SK-N-SH (cell line): ENCODE results near the gene CCNG2.

ENCODE experiments used
- MXI1 ChIP-seq: IDR thresholded peaks from 2 replicates; pipeline ENCODE4 v1.6.1; 2012; ENCODE audit warnings: mild to moderate bottlenecking, low read depth, low read length, improper control_type of control experiment
- POLR2AphosphoS5 ChIP-seq: IDR thresholded peaks from 2 replicates; pipeline ENCODE4 v1.6.1; 2012; ENCODE audit warnings: low read depth, low read length
- TF ChIP-seq, protein P1 (sequence below): fragments of 150-350 bp; IDR thresholded peaks from 2 replicates; pipeline ENCODE4 v1.6.1; 2017; ENCODE audit warnings: antibody characterized with exemption, low read length, low read depth, borderline replicate concordance
- TF ChIP-seq, protein P2 (sequence below): fragments of 200-600 bp; sonication (generic); IDR thresholded peaks from 2 replicates; pipeline ENCODE4 v1.6.1; 2017; ENCODE audit warnings: antibody characterized with exemption, mild to moderate bottlenecking, moderate library complexity

DNA sequence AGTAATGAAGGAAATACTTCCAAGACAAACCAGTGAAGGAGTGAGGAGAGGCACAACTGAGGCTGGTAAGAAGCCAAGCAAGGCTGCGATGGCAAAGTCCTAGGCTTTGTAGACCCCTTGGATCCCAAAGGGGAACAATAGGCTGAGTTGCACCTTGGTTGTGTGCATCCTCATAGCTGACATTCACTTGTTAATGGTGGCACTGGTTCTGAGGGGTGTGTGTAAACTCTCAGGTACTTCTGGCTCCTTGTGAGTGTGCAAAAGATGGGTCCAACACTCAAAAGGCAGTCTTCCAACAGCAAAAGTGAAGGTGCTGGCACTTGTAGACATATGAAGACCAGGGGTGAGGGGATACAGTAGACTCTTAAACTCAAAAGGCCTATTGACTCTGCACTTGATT is 60.5 kb downstream of the CCNG2 start:
- TF ChIP-seq POLR2AphosphoS5 = no peak
- no peak for TF ChIP-seq MXI1
- TF ChIP-seq, protein P1, sequence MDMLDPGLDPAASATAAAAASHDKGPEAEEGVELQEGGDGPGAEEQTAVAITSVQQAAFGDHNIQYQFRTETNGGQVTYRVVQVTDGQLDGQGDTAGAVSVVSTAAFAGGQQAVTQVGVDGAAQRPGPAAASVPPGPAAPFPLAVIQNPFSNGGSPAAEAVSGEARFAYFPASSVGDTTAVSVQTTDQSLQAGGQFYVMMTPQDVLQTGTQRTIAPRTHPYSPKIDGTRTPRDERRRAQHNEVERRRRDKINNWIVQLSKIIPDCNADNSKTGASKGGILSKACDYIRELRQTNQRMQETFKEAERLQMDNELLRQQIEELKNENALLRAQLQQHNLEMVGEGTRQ = no peak
- TF ChIP-seq, protein P2, sequence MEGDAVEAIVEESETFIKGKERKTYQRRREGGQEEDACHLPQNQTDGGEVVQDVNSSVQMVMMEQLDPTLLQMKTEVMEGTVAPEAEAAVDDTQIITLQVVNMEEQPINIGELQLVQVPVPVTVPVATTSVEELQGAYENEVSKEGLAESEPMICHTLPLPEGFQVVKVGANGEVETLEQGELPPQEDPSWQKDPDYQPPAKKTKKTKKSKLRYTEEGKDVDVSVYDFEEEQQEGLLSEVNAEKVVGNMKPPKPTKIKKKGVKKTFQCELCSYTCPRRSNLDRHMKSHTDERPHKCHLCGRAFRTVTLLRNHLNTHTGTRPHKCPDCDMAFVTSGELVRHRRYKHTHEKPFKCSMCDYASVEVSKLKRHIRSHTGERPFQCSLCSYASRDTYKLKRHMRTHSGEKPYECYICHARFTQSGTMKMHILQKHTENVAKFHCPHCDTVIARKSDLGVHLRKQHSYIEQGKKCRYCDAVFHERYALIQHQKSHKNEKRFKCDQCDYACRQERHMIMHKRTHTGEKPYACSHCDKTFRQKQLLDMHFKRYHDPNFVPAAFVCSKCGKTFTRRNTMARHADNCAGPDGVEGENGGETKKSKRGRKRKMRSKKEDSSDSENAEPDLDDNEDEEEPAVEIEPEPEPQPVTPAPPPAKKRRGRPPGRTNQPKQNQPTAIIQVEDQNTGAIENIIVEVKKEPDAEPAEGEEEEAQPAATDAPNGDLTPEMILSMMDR = no peak
